Mesothelial cell of epicardium (in vitro differentiated cells): ENCODE results near the gene RNASEH2C. TPM values are rescaled to one million over a fixed set of nuclear protein-coding genes. Genes with fewer than 3 reads are reported as not detected.
"Not testable (repeated sequence)": the region's sequence is repeated elsewhere in the genome, so short reads cannot be mapped to it uniquely, and the experiment has no call there.

ENCODE experiments used
- DNase-seq, 2 experiments: peaks; one replicate each; pipeline ENCODE4 v3.0.0; 2021; ENCODE audit warnings: low spot score in 2 of 2; ENCODE audit not compliant: unreplicated experiment in 2 of 2
- H3K27ac Mint-ChIP-seq: 2 replicates; pipeline ENCODE4 v1.8.0; 2021; ENCODE audit warnings: mixed read lengths
- H3K27me3 Mint-ChIP-seq: 2 replicates; pipeline ENCODE4 v1.8.0; 2021; ENCODE audit warnings: low read depth, mixed read lengths
- H3K36me3 Mint-ChIP-seq: 2 replicates; pipeline ENCODE4 v1.8.0; 2021; ENCODE audit warnings: mixed read lengths
- H3K4me1 Mint-ChIP-seq: 2 replicates; pipeline ENCODE4 v1.8.0; 2021; ENCODE audit warnings: mixed read lengths
- H3K4me3 Mint-ChIP-seq: 2 replicates; pipeline ENCODE4 v1.8.0; 2021; ENCODE audit warnings: mild to moderate bottlenecking, moderate library complexity, mixed read lengths
- H3K9me3 Mint-ChIP-seq: 2 replicates; pipeline ENCODE4 v1.8.0; 2021; ENCODE audit warnings: mixed read lengths
- CTCF ChIP-seq: fragments of 200-600 bp; sonication (generic); IDR thresholded peaks from one replicate; pipeline ENCODE4 v1.5.0; 2021; ENCODE audit warnings: antibody characterized with exemption; ENCODE audit not compliant: unreplicated experiment
- total RNA-seq: library from RNA; stranded (reverse); gene quantifications from 3 replicates; pipeline ENCODE4 v1.2.1, GENCODE V29; 2021

The RNASEH2C gene
- total RNA-seq, 1 donor from 2014 or later: 45.0 TPM

GRCh38 chr11:65739022-65739421 is 18.4 kb upstream of the RNASEH2C start:
- no peak for DNase-seq
- no peak for TF ChIP-seq CTCF
- Mint-ChIP-seq H3K9me3 (peaks cover 18% of the 10 kb centered on the region), H3K4me3 (no peak overlapping the region), H3K4me1 (no peaks in the 10 kb centered on the region), H3K27ac (no peak overlapping the region), H3K36me3 (no peaks in the 10 kb centered on the region), H3K27me3 (peaks cover 24% of the 10 kb centered on the region)

- peaks cover 27% of the 10 kb centered on the region for H3K9me3 Mint-ChIP-seq
- H3K27me3 Mint-ChIP-seq: peaks cover 29% of the 10 kb centered on the region
- H3K27ac Mint-ChIP-seq: no peak overlapping the region
- no peak overlapping the region for H3K4me3 Mint-ChIP-seq
- peaks cover 2% of the 10 kb centered on the region for H3K36me3 Mint-ChIP-seq
- no peak for DNase-seq
- no peak for TF ChIP-seq CTCF
- no peaks in the 10 kb centered on the region for H3K4me1 Mint-ChIP-seq
Observed at GRCh38 chr11:65736810-65737209, 16.2 kb upstream of the RNASEH2C start.

- H3K9me3 Mint-ChIP-seq: peaks cover 31% of the 10 kb centered on the region
- H3K4me3 Mint-ChIP-seq, H3K4me1 Mint-ChIP-seq, H3K36me3 Mint-ChIP-seq, DNase-seq, H3K27ac Mint-ChIP-seq: not testable (repeated sequence)
- H3K27me3 Mint-ChIP-seq: peaks cover 25% of the 10 kb centered on the region
Observed at GRCh38 chr11:65735111-65735510, 14.5 kb upstream of the RNASEH2C start.

- Mint-ChIP-seq H3K27me3 (peaks cover 34% of the 10 kb centered on the region), H3K4me1 (no peaks in the 10 kb centered on the region), H3K27ac (no peak overlapping the region), H3K36me3 (peaks cover 3% of the 10 kb centered on the region), H3K4me3 (no peak overlapping the region), H3K9me3 (peaks cover 14% of the 10 kb centered on the region)
- no peak for DNase-seq
- TF ChIP-seq CTCF: no peak
Observed at GRCh38 chr11:65730461-65730860, 9.9 kb upstream of the RNASEH2C start.

- peaks cover 29% of the 10 kb centered on the region for H3K27me3 Mint-ChIP-seq
- DNase-seq: no peak
- H3K4me3 Mint-ChIP-seq: no peak overlapping the region
- H3K27ac Mint-ChIP-seq: no peak overlapping the region
- H3K9me3 Mint-ChIP-seq: peaks cover 10% of the 10 kb centered on the region
- H3K36me3 Mint-ChIP-seq: peaks cover 3% of the 10 kb centered on the region
- H3K4me1 Mint-ChIP-seq: no peaks in the 10 kb centered on the region
- TF ChIP-seq CTCF: no peak
Observed at GRCh38 chr11:65727865-65728264, 7.3 kb upstream of the RNASEH2C start.

- Mint-ChIP-seq H3K9me3 (peaks cover 2% of the 10 kb centered on the region), H3K36me3 (no peaks in the 10 kb centered on the region), H3K27me3 (peaks cover 24% of the 10 kb centered on the region), H3K4me1 (no peaks in the 10 kb centered on the region), H3K27ac (no peak overlapping the region), H3K4me3 (no peak overlapping the region)
- DNase-seq: no peak
- TF ChIP-seq CTCF: no peak
Observed at GRCh38 chr11:65726660-65727059, 6.1 kb upstream of the RNASEH2C start.
